Heart left ventricle (tissue), 16 donors: ENCODE measurements around the gene VSTM1. TPM values are rescaled to one million over a fixed set of nuclear protein-coding genes. Genes with fewer than 3 reads are reported as not detected.
A peak's percentile ranks its signal among the peaks of the same experiment; 100 is the strongest.

ENCODE experiments used
- ATAC-seq, 4 donors: fragments of 200-7000 bp; cut with Tn5 transposase; one replicate each; pipeline ENCODE4 v1.9.1; 2020 to 2022; ENCODE audit warnings: moderate library complexity in 4 of 4, mild to moderate bottlenecking in 3 of 4, moderate number of reproducible peaks in 1 of 4
- DNase-seq, 5 donors: peaks; one replicate each; pipeline ENCODE4 v3.0.0-alpha.2; 2020
- H3K27ac ChIP-seq, 12 donors: fragments of 200-600 bp; sonication (generic) in 4 of 12; one replicate each; pipeline versions ENCODE4 v1.5.0 to v1.8.0; 2016 to 2022; ENCODE audit warnings: mild to moderate bottlenecking in 2 of 12
- H3K27me3 ChIP-seq, 9 donors: fragments of 200-600 bp; sonication (generic) in 2 of 9; one replicate each; pipeline versions ENCODE4 v1.5.1 to v1.8.0; 2016 to 2022; ENCODE audit warnings: mild to moderate bottlenecking in 3 of 9
- H3K36me3 ChIP-seq, 9 donors: fragments of 200-600 bp; sonication (generic) in 2 of 9; one replicate each; pipeline versions ENCODE4 v1.5.0 to v1.8.0; 2018 to 2022; ENCODE audit warnings: mild to moderate bottlenecking in 2 of 9
- H3K4me1 ChIP-seq, 12 donors: fragments of 200-600 bp; sonication (generic) in 4 of 12; one replicate each; pipeline versions ENCODE4 v1.5.0 to v1.8.0; 2016 to 2022; ENCODE audit warnings: mild to moderate bottlenecking in 3 of 12
- H3K4me3 ChIP-seq, 12 donors: fragments of 200-600 bp; sonication (generic) in 4 of 12; one replicate each; pipeline versions ENCODE4 v1.5.0 to v1.8.0; 2017 to 2022; ENCODE audit warnings: mild to moderate bottlenecking in 9 of 12, moderate library complexity in 4 of 12
- H3K9me3 ChIP-seq, 12 donors: fragments of 200-600 bp; sonication (generic) in 4 of 12; one replicate each; pipeline versions ENCODE4 v1.5.0 to v1.8.0; 2016 to 2022; ENCODE audit warnings: mild to moderate bottlenecking in 1 of 12
- POLR2A ChIP-seq, 2 donors: fragments of 450-650 bp; IDR thresholded peaks; one replicate each; pipeline ENCODE4 v1.6.1; 2017; ENCODE audit warnings: antibody characterized with exemption in 2 of 2, mild to moderate bottlenecking in 2 of 2, moderate library complexity in 2 of 2
- WGBS, 4 donors: extraction: QIAGEN DNeasy Blood & Tissue Kit in 2 of 4; methylation state at CpG; one replicate each; pipeline versions ENCODE4 v1.1.5 to v1.1.7; 2013 to 2018; 5-methylcytosine and 5-hydroxymethylcytosine counted together
- intact Hi-C, 10 donors: fragments of 100-400 bp; cut with DNase I; formaldehyde crosslinking; loops; one replicate each; pipeline versions ENCODE4 v1.11.1 to v1.14.2; 2022
- polyA plus RNA-seq, 2 donors: library from polyadenylated mRNA; stranded (reverse); fragments of 200-250 nt; gene quantifications; one replicate each; pipeline ENCODE4 v1.2.3, GENCODE V29; 2013
- total RNA-seq, 9 donors: library from RNA; depleted of rRNA in 2 of 9; stranded (reverse); fragments of >200 nt in 2 of 9; fragmentation: NEBNext Ultra II Directional in 3 of 9; extraction: Animal tissue kit (Norgen Biotek cat#: 25700) in 3 of 9; gene quantifications; one replicate each; pipeline versions ENCODE4 v1.1.0 to v1.2.4, GENCODE V29; 2016 to 2023
- TF ChIP-seq, protein P1 (sequence below), 12 donors: fragments of 200-600 bp; sonication (generic) in 4 of 12; IDR thresholded peaks; one replicate each; pipeline versions ENCODE4 v1.5.0 to v1.8.0; 2018 to 2022; ENCODE audit warnings: antibody characterized with exemption in 12 of 12, mild to moderate bottlenecking in 5 of 12
- donor health status: ischemic (EF 13 %, LVEDD 7.1; RV severe dilation, severe dysfunction).
- donor health status: healthy with polysubstance abuse.
- donor health status: DM: no; HTN: yes; CAD: no.
- donor health status: DM: no; HTN: no; CAD: no.
- donor health status: ischemic (EF 25% LVEDD 6.9; RV normal size, moderate dysfunction).
- donor health status: ischemic (EF 25% LVEDD 5.7; RV mildly dilated, moderate dysfunction).
- donor health status: healthy.
- donor health status: DM: yes; HTN: yes; CAD: no.
- donor health status: ischemic (EF 35%, LVEDD 5.7; RV mildly dilated, moderate dysfunction).
- donor health status: nonischemic (EF 11% LVEDD 7.7; RV severe dilation, severe dysfunction).
- donor health status: DM: yes; HTN: yes; CAD: no.
- donor health status: PGD.
- donor health status: ischemic (EF 29% LVEDD 5.4; RV normal size, mild dysfunction).
- donor health status: nonischemic (EF 23%, LVEDD 6.1; RV moderate dilation, normal function).

Gene VSTM1
- total and polyA plus RNA-seq, 11 donors = 0.49 to 1.3 (median 0.86) TPM; not detected in 8

DNA sequence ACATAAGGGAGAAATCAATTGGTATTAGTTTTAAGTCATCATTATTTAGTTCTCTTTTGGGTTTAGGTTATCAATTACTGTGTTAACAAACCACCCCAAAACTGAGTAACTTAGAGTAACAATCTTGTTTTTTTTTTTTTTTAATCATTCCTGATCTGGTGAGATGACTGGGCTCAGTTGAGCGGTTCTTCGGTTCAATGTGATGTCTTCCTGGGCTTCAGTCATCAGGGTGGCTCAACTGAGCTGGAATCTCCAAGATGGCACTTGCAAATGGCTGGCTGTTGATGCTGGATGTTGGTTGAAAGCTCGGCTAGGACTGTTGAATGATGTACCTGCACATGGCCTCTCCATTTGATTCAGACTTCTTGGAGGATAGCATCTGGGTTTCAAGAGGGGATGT is 20.7 kb upstream of the VSTM1 start:
- ATAC-seq = no peak
- WGBS, 4 donors = 75 to 88% (median 87%) methylated on average over 3 of the region's 3 CpGs
- intact Hi-C loops = no loop called here

DNA sequence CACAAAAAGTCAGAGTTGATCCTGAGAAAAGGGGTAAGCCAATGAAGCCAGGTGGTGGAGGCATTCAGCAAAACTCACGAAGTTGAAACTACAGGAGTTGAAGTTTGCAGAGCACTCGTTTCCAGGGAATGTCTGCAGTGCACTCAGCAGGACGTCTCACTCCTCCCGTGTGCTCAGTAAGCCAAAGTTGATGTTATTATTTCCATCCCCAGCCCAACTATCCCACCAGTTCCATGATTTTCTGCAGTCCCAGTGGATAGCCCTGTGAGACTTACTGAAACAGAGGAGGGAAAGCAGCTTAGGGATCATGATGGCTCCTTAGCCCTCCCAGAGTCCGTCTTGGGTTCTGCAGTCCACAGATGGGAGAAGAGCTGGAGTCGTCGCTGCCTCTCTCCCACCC is 17.3 kb upstream of the VSTM1 start, which contains the start of gene TARM1:
Gene TARM1 (minus strand): TSS at position 334 of the 400 bp plus-strand sequence. CDS start 25 bp downstream, at position 309.
- no peak within 1 kb of the TSS for H3K27ac ChIP-seq
- H3K36me3 ChIP-seq = no peaks in the 10 kb centered on the region
- H3K9me3 ChIP-seq = peaks cover 0 to 19% (median 6%) of the 10 kb centered on the region in 12 donors
- TF ChIP-seq, protein P1, sequence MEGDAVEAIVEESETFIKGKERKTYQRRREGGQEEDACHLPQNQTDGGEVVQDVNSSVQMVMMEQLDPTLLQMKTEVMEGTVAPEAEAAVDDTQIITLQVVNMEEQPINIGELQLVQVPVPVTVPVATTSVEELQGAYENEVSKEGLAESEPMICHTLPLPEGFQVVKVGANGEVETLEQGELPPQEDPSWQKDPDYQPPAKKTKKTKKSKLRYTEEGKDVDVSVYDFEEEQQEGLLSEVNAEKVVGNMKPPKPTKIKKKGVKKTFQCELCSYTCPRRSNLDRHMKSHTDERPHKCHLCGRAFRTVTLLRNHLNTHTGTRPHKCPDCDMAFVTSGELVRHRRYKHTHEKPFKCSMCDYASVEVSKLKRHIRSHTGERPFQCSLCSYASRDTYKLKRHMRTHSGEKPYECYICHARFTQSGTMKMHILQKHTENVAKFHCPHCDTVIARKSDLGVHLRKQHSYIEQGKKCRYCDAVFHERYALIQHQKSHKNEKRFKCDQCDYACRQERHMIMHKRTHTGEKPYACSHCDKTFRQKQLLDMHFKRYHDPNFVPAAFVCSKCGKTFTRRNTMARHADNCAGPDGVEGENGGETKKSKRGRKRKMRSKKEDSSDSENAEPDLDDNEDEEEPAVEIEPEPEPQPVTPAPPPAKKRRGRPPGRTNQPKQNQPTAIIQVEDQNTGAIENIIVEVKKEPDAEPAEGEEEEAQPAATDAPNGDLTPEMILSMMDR (IDR thresholded peaks at IDR 0.05) = no peak
- TF ChIP-seq POLR2A (IDR thresholded peaks at IDR 0.05) = no peak
- WGBS, 4 donors = 72 to 86% (median 84%) methylated on average over 7 of the region's 7 CpGs
- H3K4me1 ChIP-seq = no peaks in the 10 kb centered on the region
- no peak within 1 kb of the TSS for H3K4me3 ChIP-seq
- H3K27me3 ChIP-seq = peaks cover 0 to 4% (median 0%) of the 10 kb centered on the region in 9 donors
- DNase-seq (no peak), ATAC-seq (no peak)
- intact Hi-C loops = no loop called here

More for the DNA sequence above, 20.7 kb upstream of the VSTM1 start:
- DNase-seq = no peak
- Histone ChIP-seq H3K27ac (no peak overlapping the region), H3K9me3 (peaks cover 0 to 19% (median 6%) of the 10 kb centered on the region in 12 donors), H3K27me3 (peaks cover 0 to under 1% (median 0%) of the 10 kb centered on the region in 9 donors), H3K4me1 (no peaks in the 10 kb centered on the region), H3K36me3 (no peaks in the 10 kb centered on the region), H3K4me3 (no peak overlapping the region)
- no peak for TF ChIP-seq POLR2A (IDR thresholded peaks at IDR 0.05)
- TF ChIP-seq, protein P1 (IDR thresholded peaks at IDR 0.05) = no peak

DNA sequence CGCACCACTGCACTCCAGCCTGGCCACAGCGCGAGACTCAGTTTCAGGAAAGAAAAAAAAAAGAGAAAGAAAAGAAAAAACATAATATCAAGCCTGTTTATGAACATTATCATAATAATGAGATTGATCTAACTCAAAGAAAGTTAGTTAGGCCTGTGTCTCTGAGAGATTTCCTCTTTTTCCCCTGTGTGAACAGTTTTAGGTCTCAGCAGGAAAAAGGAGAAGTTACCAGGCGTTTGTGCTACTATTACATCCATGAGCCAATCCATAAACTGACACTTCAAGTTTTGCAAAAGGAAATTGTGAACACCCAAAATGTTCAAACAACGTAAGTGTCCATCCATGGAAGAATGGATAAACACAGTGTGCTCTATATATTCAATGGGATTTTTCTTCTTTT is 13.6 kb upstream of the VSTM1 start:
- no peaks in the 10 kb centered on the region for H3K4me1 ChIP-seq

DNA sequence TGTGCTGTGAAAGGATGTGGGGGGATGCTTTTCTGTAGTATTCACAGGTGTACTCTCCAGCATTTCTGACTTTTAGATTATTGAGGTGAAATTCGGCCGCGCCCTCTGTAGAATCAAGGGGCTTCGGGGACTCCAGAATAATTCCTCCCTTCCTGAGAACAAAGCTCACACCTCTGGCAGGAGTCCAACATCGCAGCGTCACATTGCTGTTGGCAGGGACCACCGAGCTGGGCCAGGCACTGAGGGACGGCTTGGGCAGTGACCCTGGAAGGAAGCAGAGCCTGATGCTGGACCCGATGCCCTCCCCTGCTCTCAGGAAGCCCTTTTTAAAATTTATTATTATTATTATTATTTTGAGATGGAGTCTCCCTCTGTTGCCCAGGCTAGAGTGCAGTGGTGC is 11.2 kb upstream of the VSTM1 start:
- DNase-seq (no peak), ATAC-seq (no peak)
- intact Hi-C loops = no loop called here
- TF ChIP-seq POLR2A (IDR thresholded peaks at IDR 0.05) = no peak
- TF ChIP-seq, protein P1 (IDR thresholded peaks at IDR 0.05) = no peak
- Histone ChIP-seq H3K4me3 (no peak overlapping the region), H3K9me3 (peaks cover 0 to 4% (median 0%) of the 10 kb centered on the region in 12 donors), H3K36me3 (no peaks in the 10 kb centered on the region), H3K4me1 (no peaks in the 10 kb centered on the region), H3K27ac (no peak overlapping the region), H3K27me3 (peaks cover 0 to 4% (median 0%) of the 10 kb centered on the region in 9 donors)
- 51 to 64% (median 58%) methylated on average over 9 of the region's 9 CpGs for WGBS, 4 donors

More for the DNA sequence above, 13.6 kb upstream of the VSTM1 start:
- peak in 1 of 4 donors; percentile 45 for ATAC-seq
- Histone ChIP-seq H3K27me3 (peaks cover 0 to 4% (median 0%) of the 10 kb centered on the region in 9 donors), H3K9me3 (peaks cover 0 to 12% (median 3%) of the 10 kb centered on the region in 12 donors), H3K27ac (peak overlapping the region in 1 of 12 donors; percentile 44), H3K36me3 (no peaks in the 10 kb centered on the region), H3K4me3 (no peak overlapping the region)
- intact Hi-C loops = no loop called here
- TF ChIP-seq POLR2A (IDR thresholded peaks at IDR 0.05) = no peak
- TF ChIP-seq, protein P1 (IDR thresholded peaks at IDR 0.05) = no peak
- WGBS, 4 donors = 70 to 83% (median 78%) methylated on average over 5 of the region's 5 CpGs
- DNase-seq = no peak
